Duodenal mucosa (tissue), 2 donors: ENCODE data around the gene SSC4D.
A peak's percentile ranks its signal among the peaks of the same experiment; 100 is the strongest.

Experiments
- H3K27ac ChIP-seq: one replicate; pipeline ENCODE4 v1.7.0; 2013; ENCODE audit warnings: low read depth, low read length
- H3K27me3 ChIP-seq, 2 donors: one replicate each; pipeline ENCODE4 v1.7.0; 2013; ENCODE audit warnings: low read length in 2 of 2, control low read depth in 1 of 2; ENCODE audit not compliant: insufficient read depth in 2 of 2, control insufficient read depth in 1 of 2
- H3K36me3 ChIP-seq, 2 donors: one replicate each; pipeline ENCODE4 v1.7.0; 2013; ENCODE audit warnings: low read length in 2 of 2, control low read depth in 1 of 2; ENCODE audit not compliant: insufficient read depth in 2 of 2, control insufficient read depth in 1 of 2
- H3K4me1 ChIP-seq, 2 donors: one replicate each; pipeline ENCODE4 v1.7.0; 2013; ENCODE audit warnings: low read length in 2 of 2, control low read depth in 1 of 2; ENCODE audit not compliant: insufficient read depth in 2 of 2, control insufficient read depth in 1 of 2
- H3K4me3 ChIP-seq, 2 donors: one replicate each; pipeline ENCODE4 v1.7.0; 2013; ENCODE audit warnings: low read length in 2 of 2, low read depth in 1 of 2
- H3K9ac ChIP-seq, 2 donors: one replicate each; pipeline ENCODE4 v1.7.0; 2013; ENCODE audit warnings: low read length in 2 of 2, low read depth in 1 of 2
- H3K9me3 ChIP-seq, 2 donors: one replicate each; pipeline ENCODE4 v1.7.0; 2013; ENCODE audit warnings: low read length in 2 of 2, control low read depth in 1 of 2; ENCODE audit not compliant: control insufficient read depth in 1 of 2

Gene SSC4D

DNA sequence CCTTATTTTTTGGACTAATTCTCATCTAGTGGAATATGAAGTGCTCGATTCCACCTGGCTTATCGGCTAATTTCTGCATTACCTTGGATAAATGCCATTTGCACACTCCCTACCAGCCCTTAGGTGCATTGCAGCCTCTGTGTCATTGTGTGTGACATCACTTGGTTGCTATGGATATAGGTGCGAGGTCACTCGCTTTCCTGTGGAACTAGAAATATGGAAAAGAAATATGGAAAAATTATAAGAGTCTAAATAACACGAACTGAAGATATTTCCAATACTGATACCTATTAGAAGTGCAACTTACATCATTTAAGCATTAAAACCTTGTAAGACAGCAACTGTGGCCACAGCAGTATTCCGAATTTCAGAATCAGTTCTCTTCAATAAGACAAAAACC lies 52.7 kb downstream of the SSC4D start:
- Histone ChIP-seq H3K9ac (peak overlapping the region in 1 of 2 donors; percentile 98), H3K27ac (peak overlapping the region; percentile 15), H3K36me3 (peaks cover 0 to 7% of the 10 kb centered on the region in 2 donors), H3K4me1 (peaks cover 24 to 27% of the 10 kb centered on the region in 2 donors), H3K4me3 (peak overlapping the region; percentile 83 to 98), H3K9me3 (no peaks in the 10 kb centered on the region), H3K27me3 (no peaks in the 10 kb centered on the region)

DNA sequence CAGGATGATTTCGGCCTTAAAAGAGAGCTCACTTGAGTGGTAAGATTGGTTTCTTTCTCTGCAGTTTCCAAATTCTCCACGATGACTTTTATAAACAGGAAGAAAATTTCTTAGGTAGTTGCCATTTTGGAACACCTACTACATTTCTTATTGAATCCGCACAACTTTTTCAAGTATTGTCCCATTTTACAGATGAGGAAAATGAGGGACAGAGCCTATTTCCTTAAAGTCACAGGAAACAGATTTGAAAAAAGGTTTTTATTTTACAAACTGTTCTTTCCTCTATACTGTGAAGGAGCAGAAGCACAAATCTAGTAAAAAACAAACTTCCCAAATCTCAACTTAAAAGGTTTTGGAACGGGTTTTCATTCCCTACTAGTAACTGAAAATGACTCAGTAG lies 53.4 kb downstream of the SSC4D start:
- Histone ChIP-seq H3K27me3 (no peaks in the 10 kb centered on the region), H3K9ac (no peak overlapping the region), H3K4me1 (peaks cover 26 to 27% of the 10 kb centered on the region in 2 donors), H3K9me3 (no peaks in the 10 kb centered on the region), H3K4me3 (no peak overlapping the region), H3K27ac (no peak overlapping the region), H3K36me3 (peaks cover 0 to 11% of the 10 kb centered on the region in 2 donors)

DNA sequence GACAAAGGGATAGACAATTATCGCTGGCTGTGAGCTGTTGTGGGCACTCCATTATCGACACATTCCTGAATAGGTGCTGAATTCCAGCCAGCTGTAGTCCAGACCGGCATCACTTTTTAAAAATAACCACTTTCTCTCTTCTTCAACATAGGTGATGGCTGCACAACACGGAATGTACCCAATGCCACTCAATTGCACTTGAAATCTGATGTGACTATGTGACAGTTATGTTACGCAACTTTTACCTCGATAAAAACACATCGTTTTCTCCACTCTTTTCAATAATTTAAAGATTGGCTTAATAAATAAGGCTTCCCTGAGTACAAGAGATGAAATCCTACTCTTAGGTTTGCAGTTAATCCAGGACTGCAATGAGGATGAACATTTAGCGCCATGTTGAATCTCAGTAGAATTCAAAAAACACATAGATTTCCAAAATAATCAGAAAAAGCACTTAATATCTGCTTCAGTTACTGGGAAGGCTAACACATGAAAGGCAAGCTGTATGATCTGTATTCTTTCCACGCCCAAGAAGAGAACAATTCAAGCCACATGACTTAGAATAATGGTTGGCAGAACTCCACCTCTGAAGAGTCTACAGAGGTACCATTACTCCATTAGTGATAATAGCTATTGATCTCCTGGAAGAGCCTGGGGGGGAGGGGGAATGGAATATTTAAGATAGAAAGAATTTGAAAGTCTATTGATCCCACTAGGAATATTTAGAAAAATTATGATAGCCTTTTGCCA lies 54.3 kb downstream of the SSC4D start:
- Histone ChIP-seq H3K27me3 (no peaks in the 10 kb centered on the region), H3K36me3 (peaks cover 0 to 13% of the 10 kb centered on the region in 2 donors), H3K4me1 (peaks cover 32 to 33% of the 10 kb centered on the region in 2 donors), H3K9me3 (no peaks in the 10 kb centered on the region), H3K27ac (no peak overlapping the region), H3K9ac (no peak overlapping the region), H3K4me3 (no peak overlapping the region)

DNA sequence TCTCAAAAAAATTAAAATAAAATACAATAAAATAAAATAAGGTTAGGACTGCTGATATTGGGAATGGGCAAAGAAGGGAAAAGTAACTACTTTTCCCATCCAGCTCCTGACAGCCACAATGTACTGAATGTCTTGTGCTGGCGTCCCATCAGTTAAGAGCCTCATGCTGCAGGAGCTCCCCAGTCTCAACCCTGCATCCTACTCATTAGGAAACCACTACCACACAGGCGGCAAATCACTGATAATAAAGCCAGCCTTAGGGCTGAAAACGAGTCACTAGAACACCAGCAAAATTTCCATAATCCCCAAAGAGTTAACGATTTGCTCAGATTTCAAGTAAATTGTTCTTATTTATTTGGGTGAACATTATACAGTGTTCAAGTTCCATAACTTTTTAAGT lies 55.0 kb downstream of the SSC4D start:
- Histone ChIP-seq H3K4me1 (peaks cover 35% of the 10 kb centered on the region in 2 donors), H3K4me3 (no peak overlapping the region)

DNA sequence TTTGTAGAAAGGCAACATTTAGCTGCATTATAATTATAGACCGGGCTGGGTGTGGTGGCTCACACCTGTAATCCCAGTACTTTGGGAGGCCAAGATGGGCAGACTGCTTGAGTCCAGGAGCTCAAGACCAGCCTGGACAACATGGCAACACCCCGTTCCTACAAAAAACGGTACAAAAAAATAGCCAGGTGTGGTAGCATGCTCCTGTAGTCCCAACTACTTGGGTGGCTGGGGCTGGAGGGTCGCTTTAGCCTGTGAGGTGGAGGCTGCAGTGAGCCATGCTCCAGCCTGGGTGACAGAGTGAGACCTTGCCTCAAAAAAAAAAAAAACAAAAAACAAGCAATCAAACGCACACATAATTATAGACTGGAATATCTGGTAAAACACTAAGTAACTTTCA lies 55.8 kb downstream of the SSC4D start:
- no peak overlapping the region for H3K27ac ChIP-seq
- H3K36me3 ChIP-seq = peaks cover 0 to 14% of the 10 kb centered on the region in 2 donors
- no peak overlapping the region for H3K9ac ChIP-seq
- no peak overlapping the region for H3K4me3 ChIP-seq
- H3K4me1 ChIP-seq = peaks cover 35 to 41% of the 10 kb centered on the region in 2 donors
- no peaks in the 10 kb centered on the region for H3K27me3 ChIP-seq
- H3K9me3 ChIP-seq = no peaks in the 10 kb centered on the region

More for the DNA sequence above, 55.0 kb downstream of the SSC4D start:
- Histone ChIP-seq H3K9me3 (no peaks in the 10 kb centered on the region), H3K27ac (no peak overlapping the region), H3K36me3 (peaks cover 0 to 14% of the 10 kb centered on the region in 2 donors), H3K27me3 (no peaks in the 10 kb centered on the region), H3K9ac (no peak overlapping the region)

DNA sequence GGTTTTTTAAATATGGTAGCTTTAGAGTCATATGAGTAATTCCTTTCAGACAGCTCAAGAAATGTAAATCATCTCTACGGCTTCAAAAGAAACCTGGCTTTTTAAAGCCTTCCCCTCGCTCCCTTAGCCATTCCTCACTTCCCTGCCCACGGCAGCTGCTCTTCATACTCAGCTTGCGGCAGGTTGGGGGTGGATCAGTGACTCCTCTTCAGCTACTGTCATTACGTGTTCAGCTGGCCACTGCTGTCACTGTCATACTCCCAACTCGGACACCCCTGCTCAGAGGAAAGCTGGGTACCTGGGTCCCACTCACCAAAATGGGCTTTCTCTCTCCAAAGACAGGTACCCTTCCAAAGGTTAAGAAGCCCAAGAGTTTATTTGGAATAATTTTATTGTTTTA lies 57.3 kb downstream of the SSC4D start:
- H3K36me3 ChIP-seq = peaks cover 0 to 20% of the 10 kb centered on the region in 2 donors
- no peaks in the 10 kb centered on the region for H3K9me3 ChIP-seq
- H3K9ac ChIP-seq = no peak overlapping the region
- H3K4me3 ChIP-seq = no peak overlapping the region
- no peaks in the 10 kb centered on the region for H3K27me3 ChIP-seq
- no peak overlapping the region for H3K27ac ChIP-seq
- H3K4me1 ChIP-seq = peaks cover 38 to 43% of the 10 kb centered on the region in 2 donors

DNA sequence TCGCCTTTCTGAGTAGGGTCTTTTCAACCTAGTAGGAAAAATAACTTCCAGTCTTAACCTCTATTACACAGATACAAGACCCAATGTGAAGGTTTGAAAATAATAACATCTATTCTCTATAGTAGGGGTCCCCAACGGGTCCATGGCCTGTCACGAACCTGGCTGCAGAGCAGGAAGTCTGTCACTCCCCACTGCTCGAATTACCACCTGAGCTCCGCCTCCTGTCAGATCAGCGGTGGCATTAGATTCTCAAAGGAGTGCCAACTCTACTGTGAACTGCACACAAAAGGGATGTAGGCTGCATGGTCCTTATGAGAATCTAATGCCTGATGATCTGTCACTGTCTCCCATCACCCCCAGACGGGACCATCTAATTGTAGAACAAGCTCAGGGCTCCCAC lies 58.1 kb downstream of the SSC4D start:
- H3K27ac ChIP-seq = no peak overlapping the region
- H3K4me1 ChIP-seq = peaks cover 40 to 43% of the 10 kb centered on the region in 2 donors
- H3K9me3 ChIP-seq = no peaks in the 10 kb centered on the region
- H3K36me3 ChIP-seq = peaks cover 0 to 28% of the 10 kb centered on the region in 2 donors
- no peaks in the 10 kb centered on the region for H3K27me3 ChIP-seq
- no peak overlapping the region for H3K4me3 ChIP-seq
- no peak overlapping the region for H3K9ac ChIP-seq

DNA sequence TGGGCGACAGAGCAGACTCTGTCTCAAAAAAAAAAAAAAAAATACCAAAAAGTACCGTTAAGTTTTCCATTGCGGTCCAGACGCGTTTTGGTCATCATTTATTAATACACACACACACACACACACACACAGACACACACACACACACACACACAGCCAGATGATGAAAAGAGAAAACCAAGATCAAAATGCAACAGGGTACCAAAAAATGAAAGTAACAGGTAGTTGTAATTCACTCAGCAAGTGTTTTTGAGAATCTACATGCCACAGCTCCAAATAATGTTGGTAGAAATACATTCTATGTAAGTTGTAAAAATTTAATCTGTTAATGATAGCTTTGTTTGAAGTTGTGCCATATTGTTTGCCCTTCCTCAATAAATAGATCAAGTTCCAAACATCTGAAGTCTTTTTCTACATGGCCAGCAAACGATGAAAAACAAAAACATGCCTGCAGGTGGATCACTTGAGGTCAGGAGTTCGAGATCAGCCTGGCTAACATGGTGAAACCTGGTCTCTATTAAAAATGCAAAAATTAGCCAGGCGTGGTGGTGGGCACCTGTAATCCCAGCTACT lies 60.1 kb downstream of the SSC4D start:
- peak overlapping the region in 1 of 2 donors; percentile 19 for H3K4me3 ChIP-seq
- no peak overlapping the region for H3K9ac ChIP-seq
- no peaks in the 10 kb centered on the region for H3K27me3 ChIP-seq
- H3K9me3 ChIP-seq = no peaks in the 10 kb centered on the region
- H3K36me3 ChIP-seq = peaks cover 6 to 43% of the 10 kb centered on the region in 2 donors
- peaks cover 38 to 39% of the 10 kb centered on the region in 2 donors for H3K4me1 ChIP-seq
- no peak overlapping the region for H3K27ac ChIP-seq

DNA sequence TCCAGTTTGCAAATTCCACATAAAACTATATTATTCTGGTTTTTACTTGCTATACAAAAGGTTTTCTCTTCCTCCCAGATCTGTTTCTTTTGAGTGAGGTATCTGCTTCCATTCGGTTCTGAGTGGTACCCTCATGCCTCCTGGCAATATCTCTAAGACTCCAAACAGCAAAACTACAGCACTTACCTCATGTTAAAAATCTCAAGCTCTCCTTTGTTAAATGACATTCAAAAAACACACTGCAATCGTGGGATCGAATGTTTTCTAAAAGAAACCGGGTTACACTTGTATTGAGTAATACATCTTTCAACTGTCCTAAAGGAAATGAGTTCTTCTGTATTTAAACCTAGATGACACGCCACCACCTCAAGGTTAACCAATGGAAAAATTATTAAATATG lies 61.8 kb downstream of the SSC4D start:
- no peak overlapping the region for H3K4me3 ChIP-seq
- H3K36me3 ChIP-seq = peaks cover 16 to 58% of the 10 kb centered on the region in 2 donors

DNA sequence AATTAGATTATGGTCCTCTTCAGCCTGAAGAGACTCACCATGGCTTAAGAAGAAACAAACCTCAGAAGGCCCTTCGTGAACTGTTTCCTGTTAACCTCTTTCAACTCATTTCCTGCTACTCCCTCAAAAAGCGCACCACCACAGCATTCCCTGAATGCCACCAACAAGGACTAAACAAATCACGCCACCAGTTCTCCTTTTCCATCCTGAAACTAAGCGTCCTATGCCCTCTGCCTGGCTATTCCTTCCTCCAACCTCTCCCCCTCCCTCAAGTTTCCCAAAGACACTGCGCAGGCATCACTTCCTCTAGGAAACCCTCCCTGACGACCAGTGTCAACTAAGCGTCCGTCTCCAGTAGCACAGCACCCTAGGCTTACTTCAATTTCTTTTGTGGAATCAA lies 62.7 kb downstream of the SSC4D start:
- Histone ChIP-seq H3K9ac (peak overlapping the region; percentile 15 to 42), H3K36me3 (peaks cover 16 to 56% of the 10 kb centered on the region in 2 donors), H3K27ac (peak overlapping the region; percentile 71), H3K4me1 (peaks cover 37 to 38% of the 10 kb centered on the region in 2 donors), H3K4me3 (peak overlapping the region in 1 of 2 donors; percentile 21), H3K9me3 (no peaks in the 10 kb centered on the region), H3K27me3 (no peaks in the 10 kb centered on the region)

More for the DNA sequence above, 61.8 kb downstream of the SSC4D start:
- Histone ChIP-seq H3K27me3 (no peaks in the 10 kb centered on the region), H3K27ac (no peak overlapping the region), H3K9me3 (no peaks in the 10 kb centered on the region), H3K4me1 (peaks cover 38 to 39% of the 10 kb centered on the region in 2 donors), H3K9ac (no peak overlapping the region)
